HG03097 (cell line): ENCODE measurements around the gene CHD5.
"Not testable (repeated sequence)": the region's sequence is repeated elsewhere in the genome, so short reads cannot be mapped to it uniquely, and the experiment has no call there.

ENCODE experiments used
- ATAC-seq: cut with Tn5 transposase; IDR thresholded peaks from one replicate; pipeline ENCODE4 v1.9.1; 2021; ENCODE audit not compliant: unreplicated experiment, low FRiP score

Gene CHD5

DNA sequence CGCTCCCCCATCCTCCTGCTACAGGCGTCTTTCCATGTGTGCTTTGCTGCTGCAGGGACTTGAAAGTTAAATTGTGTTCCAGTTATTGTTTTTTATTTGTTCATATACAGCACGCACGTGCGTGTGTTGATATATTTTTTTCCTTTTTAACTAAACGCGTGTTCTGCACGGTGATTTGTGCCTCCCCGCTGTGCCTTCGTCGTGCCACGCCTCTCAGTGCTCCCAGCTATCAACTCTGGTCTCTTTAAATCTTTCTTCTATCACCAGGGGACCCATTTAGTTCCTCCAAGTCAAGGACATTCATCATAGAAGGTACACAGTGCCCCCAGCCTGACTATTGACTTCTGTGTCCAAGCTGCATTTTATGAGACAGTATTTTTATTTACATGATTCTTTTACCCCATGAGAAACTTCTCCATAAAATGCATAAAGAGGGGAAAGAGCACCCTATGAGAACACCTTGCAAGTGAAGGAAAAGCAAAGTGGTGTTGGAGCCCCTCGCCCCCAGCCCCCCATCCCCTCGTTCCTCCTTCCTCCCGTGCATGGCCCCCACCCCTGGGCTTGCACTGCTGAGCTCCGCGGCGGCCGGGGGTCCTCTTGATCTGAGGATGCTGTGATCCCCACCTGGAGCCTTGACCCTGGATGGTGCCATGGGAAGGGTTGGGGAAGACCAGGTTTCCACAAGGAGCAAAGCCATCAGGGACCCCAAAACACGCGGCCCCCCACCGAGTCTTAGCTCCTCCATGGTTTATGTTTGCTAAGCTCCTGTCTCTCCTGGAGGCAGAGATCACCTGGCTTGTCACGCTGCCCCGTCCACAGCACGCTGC is 88.9 kb downstream of the CHD5 start:
- ATAC-seq = no peak

DNA sequence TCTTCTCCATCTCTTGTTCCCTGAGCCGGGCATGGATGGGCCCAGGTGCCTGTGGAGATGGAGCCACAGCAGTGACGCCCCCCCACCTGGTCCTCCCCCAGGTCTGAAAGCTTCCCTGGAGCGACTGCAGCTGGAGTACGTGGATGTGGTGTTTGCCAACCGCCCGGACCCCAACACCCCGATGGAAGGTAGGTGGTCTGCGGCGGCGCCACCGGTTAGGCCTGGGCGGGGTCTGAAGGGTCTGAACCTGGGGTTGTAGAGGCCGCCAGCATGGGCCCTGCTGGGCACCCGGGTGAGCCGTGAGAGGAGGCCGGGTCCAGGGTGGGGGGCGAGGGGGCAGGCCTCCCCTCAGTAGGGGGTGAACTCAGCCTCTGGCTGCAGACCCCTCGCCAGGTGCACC is 89.8 kb downstream of the CHD5 start:
- ATAC-seq = no peak

DNA sequence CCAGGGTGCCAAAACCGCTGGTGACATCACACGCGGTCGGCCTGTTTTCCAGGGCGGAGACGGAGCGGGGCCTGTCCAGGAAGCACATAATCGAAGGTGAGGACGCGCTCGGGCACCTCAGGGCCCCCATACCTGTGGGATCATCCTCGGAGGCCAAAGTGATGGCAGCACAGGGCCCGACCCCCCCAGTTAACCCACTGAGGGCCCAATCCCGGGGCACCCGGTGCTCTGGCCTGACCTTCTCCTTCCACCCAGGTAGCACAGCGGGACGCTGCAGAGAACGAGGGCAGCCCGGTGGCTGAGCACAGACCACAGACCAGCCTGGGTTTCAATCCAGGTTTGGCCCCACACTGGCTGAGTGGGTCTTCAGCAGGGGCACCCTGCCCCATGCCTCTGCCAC is 91.2 kb downstream of the CHD5 start:
- no peak for ATAC-seq

DNA sequence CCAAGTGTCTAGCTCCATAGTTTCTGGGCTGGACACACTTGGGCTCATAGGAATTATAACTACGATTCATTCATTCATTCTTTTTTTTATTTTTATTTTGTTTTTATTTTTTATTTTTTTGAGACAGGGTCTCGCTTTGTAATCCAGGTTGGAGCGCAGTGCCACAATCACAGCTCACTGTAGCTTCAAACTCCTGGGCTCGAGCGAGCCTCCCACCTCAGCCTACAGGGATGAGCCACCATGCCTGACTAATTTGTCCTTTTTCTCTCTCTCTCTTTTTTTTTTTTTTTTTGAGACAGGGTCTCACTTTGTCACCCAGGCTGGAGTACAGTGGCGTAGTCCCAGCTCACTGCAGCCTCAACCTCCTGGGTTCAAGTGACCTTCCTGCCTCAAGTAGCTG is 92.2 kb downstream of the CHD5 start:
- no peak for ATAC-seq

DNA sequence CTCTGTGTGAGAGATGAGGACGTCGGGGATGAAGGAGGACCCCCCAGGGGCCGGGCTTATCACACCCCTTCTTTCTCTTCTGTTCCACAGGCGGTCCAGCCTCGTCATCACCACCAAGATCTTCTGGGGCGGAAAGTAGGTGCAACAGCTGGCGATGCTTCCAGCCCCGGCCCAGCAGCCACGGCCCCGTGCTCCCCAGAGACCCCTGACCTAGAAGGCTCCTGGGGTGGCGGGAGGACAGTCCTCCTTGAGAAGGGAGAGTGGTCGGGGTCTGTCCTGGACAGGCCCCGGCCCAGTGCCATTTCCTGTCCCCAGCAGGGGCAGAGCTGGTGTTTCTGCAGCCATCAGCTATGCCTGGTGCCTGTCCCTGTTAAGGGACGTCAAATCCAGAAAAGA is 92.7 kb downstream of the CHD5 start:
- ATAC-seq = no peak

DNA sequence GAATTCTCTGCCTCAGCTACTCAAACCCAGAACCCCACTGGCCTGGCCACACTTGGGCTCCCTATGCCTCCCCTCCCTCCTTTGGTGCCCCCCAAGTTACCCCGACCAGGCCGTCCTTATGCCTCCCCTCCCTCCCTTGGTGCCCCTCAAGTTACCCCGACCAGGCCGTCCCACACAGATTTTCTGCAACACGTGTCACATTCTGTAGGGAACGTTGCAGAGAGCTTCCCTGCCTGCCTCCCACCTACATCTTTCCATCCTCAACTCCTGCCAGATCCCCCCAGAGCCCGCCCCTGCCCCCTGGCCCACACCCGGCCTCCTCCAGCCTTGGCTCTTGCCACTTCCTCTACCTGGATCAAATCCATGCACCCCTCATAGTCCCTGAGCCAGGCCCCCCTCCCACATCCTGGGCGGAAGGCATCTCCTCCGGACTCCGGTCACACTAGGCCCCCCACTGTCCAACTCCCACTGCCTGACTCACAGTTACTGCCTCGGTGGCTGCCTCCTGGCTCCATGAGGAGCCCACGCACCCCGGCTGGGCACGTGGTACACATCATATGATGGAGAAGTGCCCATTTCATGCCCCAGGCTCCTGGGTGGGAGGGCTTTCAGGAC is 93.3 kb downstream of the CHD5 start:
- no peak for ATAC-seq

DNA sequence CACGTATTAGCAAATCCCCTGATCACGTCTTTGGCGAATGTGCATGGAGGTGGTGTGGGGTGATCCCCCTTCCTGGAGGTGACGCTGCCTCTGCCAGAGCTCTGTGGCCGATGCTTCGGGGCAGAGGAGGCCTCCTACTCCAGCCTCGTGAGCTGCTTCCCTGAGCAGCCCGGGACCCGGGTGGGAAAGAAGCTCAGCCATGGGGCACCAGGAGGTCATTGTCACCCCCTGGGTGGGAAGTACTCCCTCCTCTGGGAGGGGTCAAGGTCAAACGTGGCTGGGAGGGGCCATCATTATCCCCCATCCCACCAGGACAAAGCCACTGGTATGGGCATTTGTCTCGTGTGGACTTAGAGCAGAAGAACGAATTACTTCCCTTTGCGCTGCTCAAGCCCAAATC is 93.8 kb downstream of the CHD5 start:
- ATAC-seq = no peak

DNA sequence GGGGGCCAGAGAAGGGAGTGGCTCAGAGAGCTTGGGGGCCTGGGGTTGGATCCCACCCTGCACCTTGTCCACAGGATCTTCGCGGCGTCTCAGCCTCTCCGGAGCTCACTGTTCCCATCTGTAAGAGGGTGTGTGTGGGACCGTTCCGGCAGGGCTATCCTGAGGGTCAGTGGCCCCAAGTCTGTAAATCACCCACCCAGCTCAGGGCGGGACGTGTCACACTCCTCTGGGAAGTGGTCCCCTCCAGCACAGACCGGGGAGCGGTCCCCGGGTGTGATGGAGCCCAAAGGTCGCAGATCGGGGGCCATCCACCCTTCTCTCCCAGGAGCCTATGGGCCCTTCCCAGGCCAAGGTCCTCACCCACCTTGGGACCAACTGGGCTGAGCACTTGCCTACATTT is 94.5 kb downstream of the CHD5 start:
- ATAC-seq = no peak

DNA sequence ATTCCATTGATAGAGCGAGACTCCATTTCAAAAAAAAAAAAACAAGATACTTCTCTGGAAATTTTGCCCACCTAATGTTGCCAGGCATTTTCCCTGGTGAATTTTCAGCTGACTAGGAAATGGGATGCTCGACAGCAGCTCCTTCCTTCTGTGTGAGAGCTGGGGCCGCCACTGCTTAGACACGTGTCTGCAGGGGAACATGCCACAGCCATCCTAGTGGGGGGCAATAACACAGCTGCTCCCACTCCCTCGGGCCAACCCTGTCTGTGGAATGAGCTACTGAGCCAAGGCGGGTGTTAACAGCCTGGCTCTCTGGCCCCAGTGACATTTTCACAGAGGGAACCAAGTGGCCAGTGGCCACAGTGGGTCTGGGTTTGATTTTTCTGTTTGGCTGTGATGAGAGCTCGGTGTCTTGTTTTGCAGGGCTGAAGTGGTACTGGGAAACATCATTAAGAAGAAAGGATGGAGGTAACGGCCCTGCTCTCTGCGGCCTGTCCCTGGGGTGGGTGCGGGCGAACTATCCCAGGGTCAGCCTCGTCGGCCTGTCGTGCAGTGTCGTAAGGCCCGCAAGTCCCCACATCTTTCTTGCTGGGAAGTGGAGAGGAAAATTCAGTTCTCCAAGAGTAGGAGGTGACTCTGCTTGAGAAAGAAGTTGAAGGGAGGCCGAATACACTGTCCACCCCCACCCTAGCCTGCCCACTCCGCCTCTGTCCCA is 95.2 kb downstream of the CHD5 start:
- ATAC-seq = no peak

DNA sequence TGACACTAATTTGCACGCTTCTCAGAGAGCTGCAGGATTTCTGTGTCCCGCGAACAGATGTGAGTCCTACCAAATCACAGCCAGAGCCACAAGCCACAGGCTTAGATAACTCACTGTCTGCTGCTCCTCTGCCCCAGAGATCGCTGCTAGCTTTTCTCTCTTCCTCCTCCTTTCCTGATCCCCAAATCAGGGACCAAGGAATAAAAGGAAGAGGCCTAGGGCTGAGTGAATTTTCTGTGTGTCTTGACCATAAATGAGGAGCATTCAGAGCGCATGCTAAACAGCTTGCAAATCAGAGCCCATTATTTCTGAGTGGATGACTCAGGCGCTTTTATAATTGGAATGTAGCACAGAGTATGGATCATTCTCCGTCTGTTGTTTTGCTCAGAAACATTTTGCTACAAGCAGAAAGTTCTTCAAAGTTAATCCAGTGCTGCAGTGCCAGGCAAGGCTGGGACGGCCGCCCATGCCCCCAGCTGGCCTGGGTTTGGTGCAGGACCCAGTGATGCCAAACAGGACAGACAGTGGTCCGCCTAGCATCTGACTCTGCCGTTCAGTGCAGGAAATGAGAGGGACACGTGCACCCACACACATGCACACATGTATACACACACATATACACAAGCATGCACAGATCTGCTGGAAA is 96.2 kb downstream of the CHD5 start:
- no peak for ATAC-seq

DNA sequence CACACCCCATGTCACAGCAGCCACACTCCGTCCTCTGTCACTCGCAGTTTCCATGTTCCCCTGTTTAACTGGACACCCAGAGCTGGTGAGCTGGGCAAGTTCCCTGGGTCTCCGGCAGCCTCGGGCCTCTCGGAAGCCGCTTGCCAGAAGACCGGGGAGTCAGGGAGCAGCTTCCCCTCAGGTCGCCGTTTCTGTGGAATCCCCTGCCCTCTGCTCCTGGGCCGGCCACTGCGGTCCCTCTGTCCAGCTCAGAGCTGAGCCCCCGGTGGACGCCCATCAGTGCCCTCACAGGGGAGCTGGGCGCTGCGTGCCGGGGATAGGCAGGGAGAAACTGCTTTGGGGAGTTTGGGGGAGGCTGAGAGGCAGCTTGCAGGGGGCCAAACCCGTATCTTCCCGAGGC is 96.7 kb downstream of the CHD5 start:
- ATAC-seq = no peak

DNA sequence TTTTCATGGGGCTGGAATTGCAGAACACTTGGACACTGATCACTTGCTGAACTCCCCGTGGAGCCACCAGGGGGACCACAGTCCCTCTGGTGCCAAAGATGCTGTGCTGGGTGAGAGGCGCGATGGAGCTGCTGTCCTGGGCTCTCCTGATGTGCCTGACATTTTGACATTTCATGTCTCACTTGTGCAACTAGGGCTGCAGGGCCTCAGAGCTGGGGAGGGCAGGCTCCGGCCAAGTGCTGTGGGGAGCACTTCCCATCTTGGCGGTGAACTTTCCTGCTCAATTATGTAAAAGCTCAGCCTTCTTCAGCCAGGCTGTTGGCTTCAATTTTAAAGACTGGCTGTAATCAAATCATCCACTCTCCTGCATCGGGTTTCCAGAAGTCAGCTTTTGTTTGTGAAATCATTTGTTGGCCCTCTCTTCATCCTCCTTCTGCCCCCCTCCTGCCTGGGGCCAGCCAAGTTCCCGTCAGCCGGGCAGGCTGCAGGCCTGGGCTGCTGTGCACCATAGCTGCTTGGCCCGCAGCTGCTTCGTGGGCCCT is 97.6 kb downstream of the CHD5 start:
- ATAC-seq = no peak

DNA sequence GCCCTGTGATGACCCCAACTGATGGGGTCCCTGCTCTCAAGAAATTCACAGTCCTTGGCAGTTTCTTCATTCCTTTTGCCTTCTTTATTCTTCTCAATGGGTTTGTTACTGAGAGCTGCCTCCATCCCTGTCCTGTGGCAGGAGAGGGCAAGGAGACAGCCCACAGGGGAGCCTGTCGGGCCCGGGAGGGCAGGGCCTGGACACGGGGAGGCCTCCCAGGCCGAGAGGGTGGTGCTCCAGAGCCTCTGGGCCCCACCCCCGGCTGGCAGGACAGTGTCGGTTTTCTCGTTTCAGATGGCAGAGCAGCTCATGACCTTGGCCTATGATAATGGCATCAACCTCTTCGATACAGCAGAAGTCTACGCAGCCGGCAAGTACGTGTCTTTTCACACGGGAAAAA is 98.2 kb downstream of the CHD5 start:
- ATAC-seq = no peak

DNA sequence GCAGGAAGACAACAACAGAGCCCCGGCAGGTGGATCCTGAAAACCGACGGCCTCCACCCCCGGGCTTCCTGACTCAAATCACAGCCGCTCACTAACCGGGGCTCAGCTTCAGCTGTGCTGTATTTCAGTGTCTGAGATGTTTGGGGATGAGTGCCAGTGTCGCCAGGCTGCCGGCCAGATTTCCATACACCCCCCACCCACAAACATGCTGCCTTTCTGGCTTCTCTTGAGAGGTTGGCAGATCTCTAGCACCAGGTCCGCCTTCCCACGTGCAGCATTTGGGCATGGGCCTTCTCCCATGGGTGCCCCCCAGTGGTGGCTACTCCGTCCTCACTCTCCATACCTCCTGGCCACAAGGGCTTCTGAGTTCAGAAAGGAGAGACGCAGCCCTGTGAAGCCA is 99.7 kb downstream of the CHD5 start:
- no peak for ATAC-seq

DNA sequence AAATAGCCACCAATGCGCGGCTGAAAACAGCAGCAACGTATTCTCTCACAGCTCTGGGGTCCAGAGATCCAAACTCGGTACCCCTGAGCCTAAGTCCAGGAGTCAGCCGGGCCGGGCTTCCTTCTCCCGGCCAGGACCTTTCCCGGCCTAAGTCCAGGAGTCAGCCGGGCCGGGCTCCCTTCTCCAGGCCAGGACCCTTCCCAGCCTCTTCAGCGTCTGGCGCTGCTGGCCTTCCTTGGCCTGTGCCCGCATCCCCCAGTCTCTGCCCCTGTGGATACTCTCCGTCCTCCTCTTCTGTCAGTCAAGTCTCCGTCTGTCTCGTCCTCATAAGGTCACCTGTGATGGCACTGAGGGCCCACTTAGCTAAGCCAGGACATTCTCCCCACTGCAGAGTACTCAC is 102.2 kb downstream of the CHD5 start:
- no peak for ATAC-seq

DNA sequence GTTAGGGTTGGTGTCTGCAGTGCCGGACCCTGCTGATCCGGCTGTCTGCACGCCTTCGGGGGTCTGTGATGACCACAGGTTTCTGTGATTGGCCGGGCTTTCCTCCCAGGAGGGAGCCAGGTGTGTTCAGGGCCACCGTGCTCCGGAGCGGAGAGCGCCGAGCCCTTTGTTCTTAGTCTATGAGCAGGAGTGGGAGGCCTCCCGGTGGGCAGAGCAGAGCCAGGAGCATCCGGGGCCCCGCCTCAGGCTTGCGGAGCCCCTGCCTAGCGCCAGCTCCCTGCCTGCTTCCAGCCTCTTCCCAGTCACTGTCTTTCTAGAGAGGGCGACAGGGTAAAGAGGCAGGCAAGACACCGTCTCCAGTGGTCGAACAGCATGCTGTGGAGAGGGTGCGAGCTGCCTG is 102.6 kb downstream of the CHD5 start:
- no peak for ATAC-seq

DNA sequence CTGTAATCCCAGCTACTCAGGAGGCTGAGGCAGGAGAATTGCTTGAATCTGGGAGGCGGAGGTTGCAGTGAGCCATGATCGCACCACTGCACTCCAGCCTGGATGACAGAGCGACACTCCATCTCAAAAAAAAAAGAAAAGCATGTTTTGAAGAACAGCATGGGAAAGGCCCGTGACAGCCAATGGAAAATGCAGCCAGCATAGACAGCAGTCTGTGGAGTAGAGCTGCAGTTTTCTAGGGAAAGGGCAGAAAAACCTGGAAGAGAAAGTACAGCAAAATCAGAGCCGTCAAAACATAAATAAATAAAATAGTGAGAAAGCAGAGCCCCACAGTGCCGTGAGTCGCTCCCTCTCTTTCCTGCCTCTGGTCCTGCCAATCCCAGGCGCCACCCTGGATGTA is 103.1 kb downstream of the CHD5 start:
- ATAC-seq = not testable (repeated sequence)

DNA sequence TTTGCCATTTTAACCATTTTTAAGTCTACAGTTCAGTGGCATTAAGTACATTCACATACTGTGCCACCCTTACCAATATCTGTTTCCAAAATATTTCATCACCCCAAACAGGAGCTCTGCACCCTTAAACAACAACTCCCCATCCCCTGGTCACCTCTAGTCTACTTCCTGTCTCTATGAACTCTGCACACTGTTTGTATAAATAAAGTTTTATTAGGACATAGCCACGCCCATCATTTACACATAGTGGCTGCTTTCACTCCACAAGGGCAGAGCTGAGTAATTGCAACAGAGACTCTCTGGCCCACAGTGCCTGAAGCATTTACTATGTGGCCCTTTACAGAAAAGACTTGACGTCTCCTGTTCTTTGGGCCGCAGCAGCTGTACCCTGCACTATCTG is 104.4 kb downstream of the CHD5 start:
- ATAC-seq = no peak

DNA sequence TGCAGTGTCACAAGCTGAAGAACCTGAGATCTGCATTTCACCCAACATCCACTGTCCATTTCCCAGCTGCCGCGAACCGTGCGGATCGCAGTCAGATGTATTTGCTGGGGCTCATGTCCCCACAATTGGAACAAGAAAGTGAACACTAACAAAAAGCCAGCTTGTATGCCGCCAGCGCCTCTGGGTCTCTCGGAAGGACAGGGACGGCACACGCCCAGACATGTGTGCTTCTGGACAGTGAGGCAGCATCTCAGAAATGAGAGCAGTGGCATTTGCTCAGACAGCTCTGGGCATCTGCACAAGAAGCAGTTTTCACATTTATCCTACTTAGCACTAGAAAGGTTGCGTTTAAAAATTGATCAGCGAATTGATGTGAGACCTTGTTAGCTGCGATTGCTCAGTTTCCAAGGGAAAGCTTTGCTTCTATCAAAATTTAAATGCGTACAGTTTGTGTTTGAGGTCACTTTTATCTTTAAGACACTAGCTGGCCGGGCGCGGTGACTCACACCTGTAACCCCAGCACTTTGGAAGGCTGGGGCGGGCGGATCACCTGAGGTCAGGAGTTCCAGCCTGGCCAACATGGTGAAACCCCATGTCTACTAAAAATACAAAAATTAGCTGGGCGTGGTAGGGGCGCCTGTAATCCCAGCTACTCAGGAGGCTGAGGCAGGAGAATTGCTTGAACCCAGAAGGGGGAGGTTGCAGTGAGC is 105.8 kb downstream of the CHD5 start:
- ATAC-seq = no peak

DNA sequence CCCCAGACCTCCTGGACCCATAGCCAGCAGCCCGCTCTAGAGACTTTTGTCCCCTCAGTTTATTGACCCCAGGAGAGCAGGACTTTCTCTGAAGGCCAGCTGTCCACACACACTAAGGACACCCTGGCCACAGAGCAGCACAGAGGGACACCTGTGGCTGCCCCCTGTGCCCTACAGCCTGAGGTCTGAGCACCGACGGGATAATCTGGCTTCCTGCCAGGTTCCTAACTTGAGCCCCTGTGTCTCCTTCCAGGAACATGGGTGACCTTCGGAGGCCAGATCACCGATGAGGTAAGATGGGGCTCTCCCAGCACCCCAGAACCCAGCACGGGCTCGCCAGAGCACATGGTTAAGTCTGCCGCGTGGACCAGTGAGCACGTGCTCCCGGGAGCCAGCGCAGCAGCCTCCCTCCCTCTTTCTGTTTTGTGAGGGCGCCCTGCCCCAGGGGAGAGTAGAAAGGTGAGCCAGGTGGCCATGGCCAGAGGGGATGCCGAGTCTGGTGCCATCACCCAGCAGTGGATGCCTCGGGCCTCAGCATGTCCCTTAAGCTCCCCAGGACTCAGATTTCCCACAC is 106.6 kb downstream of the CHD5 start:
- no peak for ATAC-seq
